Measurements from ENCODE around the gene C10orf62.
"Not testable (repeated sequence)": the region's sequence is repeated elsewhere in the genome, so short reads cannot be mapped to it uniquely, and the experiment has no call there.

Gene C10orf62

DNA sequence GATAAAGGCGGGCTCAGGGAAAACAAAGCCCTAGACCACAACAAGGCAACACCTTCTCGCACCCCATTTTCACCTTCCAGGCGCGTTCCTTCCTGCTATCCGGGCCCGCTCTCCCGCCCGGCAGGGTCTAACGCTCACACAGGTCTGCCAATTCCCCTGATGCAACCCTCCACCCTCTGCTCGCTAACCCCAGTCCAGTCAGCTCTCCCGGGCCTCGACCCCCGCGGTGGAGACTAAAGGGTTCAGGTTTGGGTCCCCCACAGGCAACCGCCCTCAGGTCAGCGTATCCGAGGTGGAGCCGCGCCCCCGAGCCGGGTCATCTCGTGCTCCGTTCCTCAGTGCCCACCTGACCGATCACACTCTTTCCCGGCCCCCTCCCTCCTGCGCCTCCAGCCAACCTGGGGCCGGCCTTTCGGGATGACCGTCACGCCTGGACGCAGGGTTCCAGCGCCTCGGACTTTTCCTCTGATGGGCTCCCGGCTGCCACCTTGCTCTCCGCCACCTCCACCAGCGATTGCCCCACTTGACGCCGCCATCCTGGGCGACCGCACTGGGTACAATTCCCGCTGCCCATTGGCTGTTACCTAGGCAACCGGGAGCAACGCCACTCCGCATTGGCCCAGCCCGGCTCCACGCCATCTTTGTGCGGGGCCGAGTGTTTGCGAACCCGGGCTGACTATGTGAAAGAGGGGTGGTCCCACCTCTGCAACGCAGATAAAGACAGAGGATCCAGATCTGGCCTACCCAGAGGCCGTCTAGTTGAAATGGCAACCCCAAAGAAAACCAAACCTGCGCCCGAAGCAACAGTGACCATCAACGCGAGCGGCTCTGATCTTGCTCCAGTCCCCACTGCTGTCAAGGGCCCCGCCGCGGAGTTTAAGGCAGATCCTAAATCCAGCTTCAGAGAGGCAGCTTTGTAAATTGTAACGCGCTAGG is 43.7 kb downstream of the C10orf62 start, which contains the start of gene MORN4:
Gene MORN4, minus strand, starts transcription at position 552 of the 936 bp plus-strand sequence. CDS start 13,847 bp downstream, outside the sequence.
- peak; percentile 94 for DNase-seq

DNA sequence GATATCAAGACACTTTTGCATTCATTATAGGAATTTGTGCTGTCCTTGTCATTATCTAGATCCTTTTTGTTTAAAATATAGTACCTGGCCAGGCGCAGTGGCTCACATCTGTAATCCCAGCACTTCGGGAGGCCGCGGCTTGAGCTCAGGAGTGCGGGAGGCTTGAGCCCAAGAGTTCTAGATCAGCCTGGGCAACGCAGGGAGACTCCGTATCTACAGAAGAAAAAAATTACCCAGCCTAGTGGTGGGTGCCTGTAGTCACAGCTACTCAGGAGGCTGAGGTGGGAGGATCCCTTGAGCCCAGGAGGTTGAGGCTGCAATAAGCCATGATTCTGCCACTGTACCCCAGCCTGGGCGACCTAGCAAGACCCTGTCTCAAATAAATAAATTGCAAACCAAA is 44.4 kb downstream of the C10orf62 start:
- peak; percentile 7 to 19 for DNase-seq

GRCh38 chr10:97635577-97635976 is 46.1 kb downstream of the C10orf62 start:
- DNase-seq: no peak

DNA sequence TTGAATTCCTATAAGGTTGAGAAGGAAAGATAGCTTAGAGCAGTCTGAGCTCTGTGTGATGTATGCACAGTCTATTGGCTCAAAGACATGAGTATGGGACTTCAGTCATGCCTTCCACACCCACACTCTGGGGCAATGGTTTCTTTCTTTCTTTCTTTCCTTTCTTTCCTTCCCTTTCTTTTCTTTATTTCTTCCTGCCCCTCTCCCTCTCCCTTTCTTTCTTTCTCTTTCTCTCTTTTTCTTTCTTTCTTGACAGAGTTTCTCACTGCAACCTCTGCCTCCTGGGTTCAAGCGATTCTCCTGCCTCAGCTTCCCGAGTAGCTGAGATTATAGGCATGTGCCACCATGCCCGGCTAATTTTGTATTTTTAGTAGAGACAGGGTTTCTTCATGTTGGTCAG is 49.6 kb downstream of the C10orf62 start:
- DNase-seq: not testable (repeated sequence)

- peak; percentile 99 for DNase-seq
Observed at GRCh38 chr10:97640174-97640867, 50.8 kb downstream of the C10orf62 start, which contains the start of gene PI4K2A. PI4K2A (plus strand) TSS chr10:97640671; CDS start chr10:97640743, 72 bp downstream.
